Activated T-helper 1 cell treated with anti-CD3 and anti-CD28 coated beads, Interleukin-12 subunit alpha, Interleukin-12 subunit beta, Interleukin-2, Interleukin-4 antibody, amounts not matched to agents 30 ng/mL and 10 ng/mL and 1 ng/mL, durations not matched to agents 14 hours and 24 hours and 36 hours (primary cell): ENCODE measurements around the gene BRINP3. TPM values are rescaled to one million over a fixed set of nuclear protein-coding genes. Genes with fewer than 3 reads are reported as not detected.
"Not testable (repeated sequence)": the region's sequence is repeated elsewhere in the genome, so short reads cannot be mapped to it uniquely, and the experiment has no call there.

Experiments
- DNase-seq: peaks from one replicate; pipeline ENCODE4 v3.0.0; 2021; ENCODE audit warnings: low spot score
- H3K27ac Mint-ChIP-seq: one replicate; pipeline ENCODE4 v1.8.0; 2021; ENCODE audit warnings: mild to moderate bottlenecking, mixed read lengths
- H3K27me3 Mint-ChIP-seq: one replicate; pipeline ENCODE4 v1.8.0; 2022; ENCODE audit warnings: mild to moderate bottlenecking, moderate library complexity, mixed read lengths; ENCODE audit not compliant: insufficient read depth
- H3K36me3 Mint-ChIP-seq: one replicate; pipeline ENCODE4 v1.8.0; 2021; ENCODE audit warnings: low read depth, mixed read lengths
- H3K4me1 Mint-ChIP-seq: one replicate; pipeline ENCODE4 v1.8.0; 2021; ENCODE audit warnings: low read depth, mixed read lengths
- H3K4me3 Mint-ChIP-seq: one replicate; pipeline ENCODE4 v1.8.0; 2021; ENCODE audit warnings: mild to moderate bottlenecking, moderate library complexity, mixed read lengths
- H3K9me3 Mint-ChIP-seq: one replicate; pipeline ENCODE4 v1.8.0; 2021; ENCODE audit warnings: mixed read lengths
- intact Hi-C: fragments of 100-400 bp; cut with micrococcal nuclease; formaldehyde crosslinking; loops from one replicate; pipeline ENCODE4 v1.15.1; 2024
- total RNA-seq: library from RNA; stranded (reverse); gene quantifications from 2 replicates; pipeline ENCODE4 v1.2.3, GENCODE V29; 2022

Gene BRINP3
- total RNA-seq, 1 donor from 2014 or later: not detected

DNA sequence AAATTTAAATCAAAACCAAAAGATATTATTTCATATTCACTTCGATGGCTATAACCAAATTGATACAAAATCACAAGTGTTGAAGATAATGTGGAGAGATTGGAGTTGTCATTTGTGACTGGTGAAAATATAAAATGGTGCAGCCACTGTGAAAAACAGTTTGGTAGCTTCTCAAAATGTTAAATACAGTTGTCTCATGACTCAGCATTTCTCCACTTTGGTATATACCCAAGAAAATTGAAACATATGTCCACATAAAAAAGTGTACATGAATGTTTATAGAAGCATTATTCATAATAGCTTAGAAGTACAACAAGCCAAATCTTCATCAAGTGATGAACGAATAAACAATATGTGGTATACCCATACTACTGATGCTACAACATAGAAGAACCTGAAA, 318.5 kb downstream of the BRINP3 start:
- Mint-ChIP-seq H3K36me3 (no peaks in the 10 kb centered on the region), H3K9me3 (peaks cover 8% of the 10 kb centered on the region), H3K4me1 (no peaks in the 10 kb centered on the region), H3K4me3 (no peak overlapping the region), H3K27me3 (no peaks in the 10 kb centered on the region), H3K27ac (no peak overlapping the region)
- DNase-seq: no peak
- intact Hi-C loops: no loop called here

- Mint-ChIP-seq H3K27me3 (no peaks in the 10 kb centered on the region), H3K36me3 (no peaks in the 10 kb centered on the region), H3K27ac (no peak overlapping the region), H3K9me3 (peaks cover 8% of the 10 kb centered on the region), H3K4me3 (no peak overlapping the region), H3K4me1 (no peaks in the 10 kb centered on the region)
- DNase-seq: no peak
- intact Hi-C loops: no loop called here
These were observed 322.9 kb downstream of the BRINP3 start for GRCh38 chr1:190154744-190155143.

DNA sequence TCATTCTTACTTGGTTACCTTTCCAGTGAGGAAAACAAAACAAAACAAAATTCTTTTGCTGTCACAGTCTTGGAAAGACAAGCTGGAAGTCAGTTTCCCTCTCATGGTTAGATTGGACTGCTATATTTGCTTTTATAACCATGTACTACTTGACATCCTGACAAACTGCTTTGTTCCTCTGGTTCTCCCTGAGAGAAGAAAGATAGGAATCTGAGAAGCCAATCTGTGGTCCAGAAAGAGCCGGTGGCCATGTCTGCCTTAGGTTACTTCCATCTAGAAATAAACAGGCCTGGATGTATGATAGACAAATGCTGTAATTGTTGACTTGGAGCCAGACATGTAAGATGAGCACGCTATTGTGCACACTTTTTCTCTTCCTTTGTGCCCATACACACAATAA, 330.0 kb downstream of the BRINP3 start:
- Mint-ChIP-seq H3K27me3 (no peaks in the 10 kb centered on the region), H3K27ac (no peak overlapping the region), H3K4me3 (no peak overlapping the region), H3K36me3 (no peaks in the 10 kb centered on the region), H3K4me1 (no peaks in the 10 kb centered on the region), H3K9me3 (no peaks in the 10 kb centered on the region)
- no peak for DNase-seq
- intact Hi-C loops: no loop called here

GRCh38 chr1:190144650-190145049, 333.0 kb downstream of the BRINP3 start:
- Mint-ChIP-seq H3K9me3 (no peaks in the 10 kb centered on the region), H3K27me3 (no peaks in the 10 kb centered on the region), H3K36me3 (no peaks in the 10 kb centered on the region), H3K4me3 (no peak overlapping the region), H3K27ac (no peak overlapping the region), H3K4me1 (no peaks in the 10 kb centered on the region)
- no peak for DNase-seq
- intact Hi-C loops: no loop called here

DNA sequence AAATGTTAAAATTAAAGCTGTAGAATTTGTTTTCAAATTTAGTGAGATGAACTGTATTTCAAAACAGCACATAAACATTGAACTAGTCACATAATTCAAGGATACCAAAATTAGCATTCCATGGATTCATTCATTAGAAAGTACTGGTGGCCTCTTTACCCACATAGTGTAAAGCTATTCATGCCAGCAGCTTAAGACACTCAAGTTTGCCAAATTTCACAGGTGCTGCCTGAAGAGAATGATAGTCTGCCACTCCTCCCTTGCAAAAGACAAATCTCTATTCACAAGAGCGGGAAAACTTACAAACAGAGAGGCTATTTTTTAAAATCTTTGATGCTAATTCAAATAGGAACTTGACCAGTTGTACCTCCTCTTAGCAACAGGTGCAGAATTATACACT, 337.0 kb downstream of the BRINP3 start:
- H3K27ac Mint-ChIP-seq: no peak overlapping the region
- no peaks in the 10 kb centered on the region for H3K27me3 Mint-ChIP-seq
- H3K4me3 Mint-ChIP-seq: no peak overlapping the region
- no peaks in the 10 kb centered on the region for H3K4me1 Mint-ChIP-seq
- intact Hi-C loops: no loop called here
- no peak for DNase-seq
- no peaks in the 10 kb centered on the region for H3K36me3 Mint-ChIP-seq
- peaks cover 5% of the 10 kb centered on the region for H3K9me3 Mint-ChIP-seq

DNA sequence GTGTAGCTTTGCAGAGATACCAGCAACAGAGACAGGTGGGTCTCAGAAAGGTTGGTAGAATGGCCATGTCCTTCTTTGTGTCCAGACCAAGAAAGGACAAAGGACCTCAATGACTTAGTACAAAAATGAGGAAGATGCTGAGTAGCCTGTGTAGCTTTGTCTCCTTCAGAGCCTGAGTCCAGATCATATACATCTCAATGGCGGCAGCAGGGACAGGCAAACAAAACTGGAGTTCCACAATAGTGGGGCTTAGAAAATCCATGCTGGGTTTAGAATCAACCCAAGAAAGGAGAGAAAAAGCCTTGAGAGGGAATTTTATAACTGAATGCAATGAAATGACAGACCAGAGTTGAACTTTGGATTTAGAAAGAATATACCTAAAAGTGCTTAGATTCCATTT, 339.0 kb downstream of the BRINP3 start:
- DNase-seq: no peak
- Mint-ChIP-seq H3K4me1 (no peaks in the 10 kb centered on the region), H3K9me3 (peaks cover 5% of the 10 kb centered on the region), H3K27me3 (no peaks in the 10 kb centered on the region), H3K4me3 (no peak overlapping the region), H3K27ac (no peak overlapping the region), H3K36me3 (no peaks in the 10 kb centered on the region)
- intact Hi-C loops: no loop called here

DNA sequence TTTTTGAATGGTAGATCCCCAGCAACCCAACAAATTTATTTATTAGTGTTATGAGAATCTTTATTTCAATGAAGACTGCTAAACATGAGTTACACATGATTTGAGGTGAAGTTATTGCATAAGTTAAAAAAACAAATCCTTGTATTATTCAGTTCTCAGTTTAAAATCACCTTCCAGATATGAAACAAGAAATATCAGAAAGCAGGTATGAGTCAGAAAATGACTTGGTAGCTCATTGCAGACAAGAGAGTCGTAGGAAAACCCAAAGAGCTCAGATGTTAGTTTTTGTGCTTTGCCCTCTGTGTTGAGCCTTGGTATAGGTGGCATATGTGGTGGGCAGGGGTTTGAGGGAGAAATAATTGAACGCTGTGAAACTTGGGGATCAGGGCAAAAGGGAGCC, 339.4 kb downstream of the BRINP3 start:
- peaks cover 5% of the 10 kb centered on the region for H3K9me3 Mint-ChIP-seq
- H3K27ac Mint-ChIP-seq: no peak overlapping the region
- H3K27me3 Mint-ChIP-seq: no peaks in the 10 kb centered on the region
- no peaks in the 10 kb centered on the region for H3K36me3 Mint-ChIP-seq
- intact Hi-C loops: no loop called here
- H3K4me1 Mint-ChIP-seq: no peaks in the 10 kb centered on the region
- H3K4me3 Mint-ChIP-seq: no peak overlapping the region
- DNase-seq: no peak

GRCh38 chr1:190129366-190129765, 348.3 kb downstream of the BRINP3 start:
- Mint-ChIP-seq H3K27me3 (no peaks in the 10 kb centered on the region), H3K36me3 (no peaks in the 10 kb centered on the region), H3K4me3 (no peak overlapping the region), H3K27ac (no peak overlapping the region), H3K4me1 (no peaks in the 10 kb centered on the region), H3K9me3 (no peaks in the 10 kb centered on the region)
- intact Hi-C loops: no loop called here
- DNase-seq: no peak

- Mint-ChIP-seq H3K27me3 (no peaks in the 10 kb centered on the region), H3K4me1 (no peaks in the 10 kb centered on the region), H3K9me3 (no peaks in the 10 kb centered on the region), H3K4me3 (no peak overlapping the region), H3K27ac (no peak overlapping the region), H3K36me3 (no peaks in the 10 kb centered on the region)
- intact Hi-C loops: no loop called here
- no peak for DNase-seq
These were observed 350.9 kb downstream of the BRINP3 start for GRCh38 chr1:190126728-190127127.

- no peaks in the 10 kb centered on the region for H3K27me3 Mint-ChIP-seq
- no peaks in the 10 kb centered on the region for H3K9me3 Mint-ChIP-seq
- intact Hi-C loops: no loop called here
- H3K27ac Mint-ChIP-seq: no peak overlapping the region
- H3K4me3 Mint-ChIP-seq: no peak overlapping the region
- H3K4me1 Mint-ChIP-seq: no peaks in the 10 kb centered on the region
- no peaks in the 10 kb centered on the region for H3K36me3 Mint-ChIP-seq
- DNase-seq: no peak
These were observed 353.6 kb downstream of the BRINP3 start for GRCh38 chr1:190124068-190124467.

- H3K27me3 Mint-ChIP-seq, H3K4me3 Mint-ChIP-seq, intact Hi-C loops, H3K9me3 Mint-ChIP-seq, H3K36me3 Mint-ChIP-seq, DNase-seq, H3K27ac Mint-ChIP-seq, H3K4me1 Mint-ChIP-seq: not testable (repeated sequence)
These were observed 357.1 kb downstream of the BRINP3 start for GRCh38 chr1:190120564-190120963.

DNA sequence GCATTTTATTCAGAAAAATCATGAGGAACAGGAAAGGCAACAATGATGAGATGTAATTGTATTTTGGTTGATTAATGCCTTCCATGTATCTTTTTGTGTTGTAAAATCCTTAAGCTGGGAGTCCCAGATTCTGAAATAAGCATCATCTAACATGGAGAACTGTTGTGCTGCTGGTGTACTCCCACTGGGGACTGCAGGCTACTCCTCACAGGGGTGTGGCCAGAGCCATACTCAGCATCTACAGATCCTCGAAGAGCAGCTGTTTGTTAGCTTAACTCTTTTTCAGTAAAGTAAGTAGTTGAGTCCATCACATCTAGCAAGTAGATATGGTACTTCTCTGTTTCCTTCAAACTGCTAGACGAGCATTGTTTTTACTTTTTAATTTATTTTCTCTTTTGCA, 358.0 kb downstream of the BRINP3 start:
- Mint-ChIP-seq H3K36me3 (no peaks in the 10 kb centered on the region), H3K9me3 (no peaks in the 10 kb centered on the region), H3K27me3 (no peaks in the 10 kb centered on the region), H3K4me3 (no peak overlapping the region), H3K4me1 (no peaks in the 10 kb centered on the region), H3K27ac (no peak overlapping the region)
- intact Hi-C loops: no loop called here
- no peak for DNase-seq

- Mint-ChIP-seq H3K27me3 (no peaks in the 10 kb centered on the region), H3K9me3 (no peaks in the 10 kb centered on the region), H3K4me1 (no peaks in the 10 kb centered on the region), H3K27ac (no peak overlapping the region), H3K4me3 (no peak overlapping the region), H3K36me3 (no peaks in the 10 kb centered on the region)
- intact Hi-C loops: no loop called here
- no peak for DNase-seq
These were observed 360.7 kb downstream of the BRINP3 start for GRCh38 chr1:190116921-190117320.

DNA sequence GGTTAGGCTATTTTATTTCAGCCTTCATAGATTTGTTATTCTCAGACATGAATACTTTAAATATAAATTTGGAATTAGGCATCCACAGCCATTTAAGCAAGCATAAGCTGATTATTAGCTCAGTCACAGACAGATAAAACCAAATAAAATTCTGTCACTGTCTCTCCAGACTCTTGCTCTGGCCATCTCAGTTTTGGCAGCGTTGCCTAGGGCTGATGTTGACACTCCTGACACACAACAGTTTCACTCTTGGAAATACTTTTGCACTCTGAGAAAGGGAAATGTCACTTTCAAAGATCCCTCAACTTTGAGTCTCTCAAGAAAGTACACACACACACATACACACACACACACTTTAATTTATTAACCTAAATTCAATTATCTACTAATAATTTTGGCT, 372.7 kb downstream of the BRINP3 start:
- H3K27ac Mint-ChIP-seq: no peak overlapping the region
- no peaks in the 10 kb centered on the region for H3K36me3 Mint-ChIP-seq

More for the DNA sequence above, 372.7 kb downstream of the BRINP3 start:
- intact Hi-C loops: no loop called here
- no peaks in the 10 kb centered on the region for H3K27me3 Mint-ChIP-seq
- DNase-seq: no peak
- H3K9me3 Mint-ChIP-seq: peaks cover 4% of the 10 kb centered on the region
- no peaks in the 10 kb centered on the region for H3K4me1 Mint-ChIP-seq
- no peak overlapping the region for H3K4me3 Mint-ChIP-seq
